Ishikawa (cell line): Measurements from ENCODE around the gene IL36A.

Experiments
- CEBPB ChIP-seq: IDR thresholded peaks from 2 replicates; pipeline ENCODE4 v1.6.1; 2012
- RAD21 ChIP-seq: IDR thresholded peaks from 2 replicates; pipeline ENCODE4 v1.6.1; 2012; ENCODE audit warnings: low read depth

DNA sequence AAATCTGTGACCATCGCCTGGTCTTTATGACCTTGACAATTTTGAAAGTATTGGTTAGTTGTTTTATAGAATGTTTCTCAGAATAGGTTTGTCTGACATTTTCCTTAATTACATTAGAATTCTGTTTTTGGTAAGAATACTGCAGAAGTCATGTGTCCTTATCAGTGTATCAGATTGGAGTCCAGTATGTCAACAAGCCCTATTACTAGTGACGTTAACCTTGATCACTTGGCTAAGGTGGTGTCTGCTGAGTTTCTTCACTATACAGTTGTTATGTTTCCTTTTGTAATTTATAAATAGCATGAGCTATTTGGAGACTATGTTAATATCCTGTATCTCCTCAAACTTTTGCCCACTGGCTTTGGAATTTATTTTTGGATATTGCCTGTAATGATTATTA is 38.2 kb upstream of the IL36A start:
- TF ChIP-seq CEBPB (no peak), RAD21 (no peak)
